Esophagus squamous epithelium (tissue), 5 donors: ENCODE data around the gene PAX9. TPM values are rescaled to one million over a fixed set of nuclear protein-coding genes. Genes with fewer than 3 reads are reported as not detected.

Experiments
- DNase-seq: peaks from one replicate; lab custom pipeline; 2025; lab: John Stamatoyannopoulos, UW
- H3K27ac ChIP-seq, 4 donors: fragments of 200-600 bp; sonication (generic); one replicate each; pipeline ENCODE4 v1.5.1; 2016 to 2019; ENCODE audit warnings: mild to moderate bottlenecking in 1 of 4
- H3K27me3 ChIP-seq, 4 donors: fragments of 200-600 bp; sonication (generic); 1 replicate in 3 of 4; 2 replicates in 1 of 4; pipeline versions ENCODE4 v1.5.1 to v1.6.0; 2017 to 2021; ENCODE audit warnings: antibody characterized with exemption in 1 of 4
- H3K36me3 ChIP-seq, 3 donors: fragments of 200-600 bp; sonication (generic); one replicate each; pipeline ENCODE4 v1.5.1; 2016 to 2019
- H3K4me1 ChIP-seq, 3 donors: fragments of 200-600 bp; sonication (generic); one replicate each; pipeline ENCODE4 v1.5.1; 2017 to 2019
- H3K4me3 ChIP-seq, 4 donors: fragments of 200-600 bp; sonication (generic); 1 replicate in 3 of 4; 2 replicates in 1 of 4; pipeline ENCODE4 v1.5.1; 2016 to 2019; ENCODE audit warnings: mild to moderate bottlenecking in 2 of 4, moderate library complexity in 1 of 4
- H3K9me3 ChIP-seq, 3 donors: fragments of 200-600 bp; sonication (generic); one replicate each; pipeline ENCODE4 v1.5.1; 2016 to 2019
- CTCF ChIP-seq, 6 experiments: fragments of 450-650 bp in 4 of 6; fragments of 200-600 bp in 2 of 6; sonication (generic) in 2 of 6; IDR thresholded peaks; one replicate each; pipeline ENCODE4 v1.5.1; 2016 to 2019; ENCODE audit warnings: antibody characterized with exemption in 6 of 6, mild to moderate bottlenecking in 4 of 6, moderate library complexity in 4 of 6
- POLR2A ChIP-seq, 4 donors: fragments of 450-650 bp; IDR thresholded peaks; one replicate each; pipeline ENCODE4 v1.6.1; 2017; ENCODE audit warnings: antibody characterized with exemption in 4 of 4, mild to moderate bottlenecking in 4 of 4, moderate library complexity in 3 of 4
- WGBS, 2 donors: methylation state at CpG; one replicate each; pipeline ENCODE4 v1.1.5; 2018; 5-methylcytosine and 5-hydroxymethylcytosine counted together
- intact Hi-C: fragments of 100-400 bp; cut with DNase I; formaldehyde crosslinking; loops from one replicate; pipeline ENCODE4 v1.15.0; 2022
- total RNA-seq, 4 donors: library from RNA; depleted of rRNA; stranded (reverse); fragments of >200 nt; gene quantifications; one replicate each; pipeline ENCODE4 v1.1.0, GENCODE V29; 2016
- donor health status: DM: yes; HTN: yes; CAD: no.

Gene PAX9
- total RNA-seq, 4 donors from 2014 or later: 70.1 to 152 (median 100) TPM

- Histone ChIP-seq H3K4me1 (peaks cover 0 to 73% (median 6%) of the 10 kb centered on the region in 3 donors), H3K36me3 (peaks cover 0 to 15% (median 0%) of the 10 kb centered on the region in 3 donors), H3K27ac (peak overlapping the region in 2 of 4 donors; percentile 94 to 96), H3K27me3 (peaks cover 0 to 94% (median 6%) of the 10 kb centered on the region in 4 donors), H3K9me3 (no peaks in the 10 kb centered on the region), H3K4me3 (peak overlapping the region in 3 of 4 donors; percentile 15 to 75 (median 31))
- DNase-seq: no peak
- intact Hi-C loops: no loop called here
- no peak for TF ChIP-seq CTCF (IDR thresholded peaks at IDR 0.05)
- no peak for TF ChIP-seq POLR2A (IDR thresholded peaks at IDR 0.05)
- WGBS, 2 donors: 22 to 31% methylated on average over 3 of the region's 3 CpGs
Observed at GRCh38 chr14:36671149-36671548, 9.5 kb downstream of the PAX9 start.

GRCh38 chr14:36672095-36672494 lies 10.4 kb downstream of the PAX9 start:
- intact Hi-C loops: no loop called here
- peaks cover 0 to 15% (median 0%) of the 10 kb centered on the region in 3 donors for H3K36me3 ChIP-seq
- no peaks in the 10 kb centered on the region for H3K9me3 ChIP-seq
- no peak for TF ChIP-seq POLR2A (IDR thresholded peaks at IDR 0.05)
- peaks cover 0 to 88% (median 0%) of the 10 kb centered on the region in 4 donors for H3K27me3 ChIP-seq
- DNase-seq: no peak
- H3K4me3 ChIP-seq: peak overlapping the region in 3 of 4 donors; percentile 3 to 31 (median 8)
- H3K4me1 ChIP-seq: peaks cover 0 to 70% (median 0%) of the 10 kb centered on the region in 3 donors
- peak overlapping the region in 3 of 4 donors; percentile 55 to 96 (median 94) for H3K27ac ChIP-seq
- 25 to 48% methylated on average over 4 of the region's 4 CpGs for WGBS, 2 donors

GRCh38 chr14:36674659-36675058 lies 13.0 kb downstream of the PAX9 start:
- WGBS, 2 donors: 37 to 47% methylated on average over 3 of the region's 3 CpGs
- Histone ChIP-seq H3K27me3 (peaks cover 0 to 65% (median 0%) of the 10 kb centered on the region in 4 donors), H3K36me3 (peaks cover 0 to 38% (median 0%) of the 10 kb centered on the region in 3 donors), H3K4me1 (peaks cover 0 to 76% (median 0%) of the 10 kb centered on the region in 3 donors), H3K4me3 (peak overlapping the region in 3 of 4 donors; percentile 2 to 18 (median 10)), H3K27ac (peak overlapping the region in 2 of 4 donors; percentile 94 to 96), H3K9me3 (no peaks in the 10 kb centered on the region)
- intact Hi-C loops: no loop called here
- TF ChIP-seq POLR2A (IDR thresholded peaks at IDR 0.05) (no peak), CTCF (IDR thresholded peaks at IDR 0.05) (no peak)
- DNase-seq: no peak

- peaks cover 0 to 78% (median 0%) of the 10 kb centered on the region in 3 donors for H3K4me1 ChIP-seq
- peaks cover 0 to 38% (median 0%) of the 10 kb centered on the region in 3 donors for H3K36me3 ChIP-seq
- H3K4me3 ChIP-seq: peak overlapping the region in 2 of 4 donors; percentile 2 to 18
- 26 to 30% methylated on average over 6 of the region's 6 CpGs for WGBS, 2 donors
- H3K9me3 ChIP-seq: no peaks in the 10 kb centered on the region
- intact Hi-C loops: no loop called here
- H3K27me3 ChIP-seq: peaks cover 0 to 55% (median 0%) of the 10 kb centered on the region in 4 donors
- TF ChIP-seq CTCF (IDR thresholded peaks at IDR 0.05) (no peak), POLR2A (IDR thresholded peaks at IDR 0.05) (no peak)
- no peak for DNase-seq
- H3K27ac ChIP-seq: peak overlapping the region in 3 of 4 donors; percentile 18 to 96 (median 94)
Observed at GRCh38 chr14:36675581-36675980, 13.9 kb downstream of the PAX9 start.

- intact Hi-C loops: no loop called here
- 32 to 45% methylated on average over 10 of the region's 10 CpGs for WGBS, 2 donors
- DNase-seq: no peak
- H3K36me3 ChIP-seq: peaks cover 0 to 38% (median 0%) of the 10 kb centered on the region in 3 donors
- H3K4me1 ChIP-seq: peaks cover 0 to 78% (median 0%) of the 10 kb centered on the region in 3 donors
- peaks cover 0 to 49% (median 0%) of the 10 kb centered on the region in 4 donors for H3K27me3 ChIP-seq
- TF ChIP-seq POLR2A (IDR thresholded peaks at IDR 0.05) (no peak), CTCF (IDR thresholded peaks at IDR 0.05) (no peak)
- H3K27ac ChIP-seq: peak overlapping the region; percentile 17 to 96 (median 66)
- H3K9me3 ChIP-seq: no peaks in the 10 kb centered on the region
- H3K4me3 ChIP-seq: no peak overlapping the region
Observed at GRCh38 chr14:36676236-36676635, 14.6 kb downstream of the PAX9 start.
